DND-41 (cell line): Measurements from ENCODE around the gene AGTR1.

Experiments
- EZH2 ChIP-seq: IDR thresholded peaks from 3 replicates; pipeline ENCODE4 v1.6.1; 2012; ENCODE audit warnings: borderline replicate concordance, low read depth, mild to moderate bottlenecking, moderate library complexity, low read length, inconsistent platforms; ENCODE audit not compliant: severe bottlenecking
- TF ChIP-seq, protein P1 (sequence below): IDR thresholded peaks from 2 replicates; pipeline ENCODE4 v1.5.1; 2012; ENCODE audit warnings: borderline replicate concordance, low read length, moderate library complexity, mild to moderate bottlenecking; ENCODE audit not compliant: poor library complexity, severe bottlenecking; ENCODE audit errors: extremely low read depth

DNA sequence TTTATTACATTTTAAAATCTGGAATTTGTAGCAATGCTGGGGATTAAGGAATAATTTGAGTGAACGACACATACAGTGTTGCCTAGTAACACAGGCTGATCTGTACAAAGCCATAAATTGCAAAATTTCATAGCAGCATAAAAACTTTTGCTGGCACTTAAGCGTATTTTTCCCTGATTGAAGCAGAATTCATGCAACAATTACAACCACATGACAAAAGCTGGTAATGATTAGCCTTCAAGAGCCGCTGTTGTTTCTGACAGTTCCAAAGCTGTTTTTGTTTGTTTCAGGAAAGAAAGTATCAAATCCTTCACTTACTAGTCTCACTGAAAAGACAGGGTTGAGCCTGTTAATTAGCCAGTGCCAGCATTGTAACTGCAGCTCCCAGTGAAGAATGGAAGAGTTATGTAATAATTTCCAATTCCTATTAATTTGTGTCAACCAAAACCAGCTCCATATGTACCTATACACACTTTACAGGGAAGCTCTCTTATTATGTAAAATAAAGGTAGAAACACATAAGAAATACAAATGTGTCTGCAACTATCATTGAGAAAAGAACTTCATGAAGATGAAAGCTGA is 60.7 kb downstream of the AGTR1 start:
- TF ChIP-seq, protein P1, sequence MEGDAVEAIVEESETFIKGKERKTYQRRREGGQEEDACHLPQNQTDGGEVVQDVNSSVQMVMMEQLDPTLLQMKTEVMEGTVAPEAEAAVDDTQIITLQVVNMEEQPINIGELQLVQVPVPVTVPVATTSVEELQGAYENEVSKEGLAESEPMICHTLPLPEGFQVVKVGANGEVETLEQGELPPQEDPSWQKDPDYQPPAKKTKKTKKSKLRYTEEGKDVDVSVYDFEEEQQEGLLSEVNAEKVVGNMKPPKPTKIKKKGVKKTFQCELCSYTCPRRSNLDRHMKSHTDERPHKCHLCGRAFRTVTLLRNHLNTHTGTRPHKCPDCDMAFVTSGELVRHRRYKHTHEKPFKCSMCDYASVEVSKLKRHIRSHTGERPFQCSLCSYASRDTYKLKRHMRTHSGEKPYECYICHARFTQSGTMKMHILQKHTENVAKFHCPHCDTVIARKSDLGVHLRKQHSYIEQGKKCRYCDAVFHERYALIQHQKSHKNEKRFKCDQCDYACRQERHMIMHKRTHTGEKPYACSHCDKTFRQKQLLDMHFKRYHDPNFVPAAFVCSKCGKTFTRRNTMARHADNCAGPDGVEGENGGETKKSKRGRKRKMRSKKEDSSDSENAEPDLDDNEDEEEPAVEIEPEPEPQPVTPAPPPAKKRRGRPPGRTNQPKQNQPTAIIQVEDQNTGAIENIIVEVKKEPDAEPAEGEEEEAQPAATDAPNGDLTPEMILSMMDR: no peak
- TF ChIP-seq EZH2: no peak
